Cardiac fibroblast (primary cell): ENCODE measurements around the gene STXBP6.

ENCODE experiments used
- DNase-seq, 2 donors: peaks; one replicate each; pipeline versions ENCODE4 v3.0.0 to v3.0.0-alpha.2; 2010; ENCODE audit warnings: low read depth in 2 of 2
- H3K4me3 ChIP-seq, 2 donors: replicated peaks in 1 of 2; 1 replicate in 1 of 2; 2 replicates in 1 of 2; pipeline ENCODE4 v1.5.1; 2011; ENCODE audit warnings: low read depth in 2 of 2, low read length in 2 of 2, mild to moderate bottlenecking in 2 of 2, moderate library complexity in 1 of 2
- CTCF ChIP-seq: IDR thresholded peaks from one replicate; pipeline ENCODE4 v1.5.1; 2011; ENCODE audit warnings: low read depth, mild to moderate bottlenecking, low read length, inconsistent platforms

STXBP6 gene

GRCh38 chr14:24952851-24953666 is 96.9 kb downstream of the STXBP6 start:
- no peak for TF ChIP-seq CTCF
- DNase-seq, result no peak
- no peak overlapping the region for H3K4me3 ChIP-seq

- no peak for DNase-seq
- TF ChIP-seq CTCF, result no peak
- no peak overlapping the region for H3K4me3 ChIP-seq
Measured at GRCh38 chr14:24948261-24948847, 101.6 kb downstream of the STXBP6 start.

GRCh38 chr14:24947131-24947530 is 102.8 kb downstream of the STXBP6 start:
- TF ChIP-seq CTCF, result no peak
- DNase-seq, result no peak
- no peak overlapping the region for H3K4me3 ChIP-seq

- no peak for DNase-seq
- TF ChIP-seq CTCF, result no peak
- H3K4me3 ChIP-seq, result no peak overlapping the region
Measured at GRCh38 chr14:24944800-24945199, 105.1 kb downstream of the STXBP6 start.

- H3K4me3 ChIP-seq, result no peak overlapping the region
- peak; percentile 2 to 37 for DNase-seq
- no peak for TF ChIP-seq CTCF
Measured at GRCh38 chr14:24943024-24943423, 106.9 kb downstream of the STXBP6 start.

GRCh38 chr14:24941719-24942118 is 108.2 kb downstream of the STXBP6 start:
- TF ChIP-seq CTCF, result no peak
- DNase-seq, result no peak
- no peak overlapping the region for H3K4me3 ChIP-seq
